DND-41 (cell line): ENCODE measurements around the gene MMAB.

Source experiments
- CTCF ChIP-seq: IDR thresholded peaks from 2 replicates; pipeline ENCODE4 v1.5.1; 2012; ENCODE audit warnings: borderline replicate concordance, low read length, moderate library complexity, mild to moderate bottlenecking; ENCODE audit not compliant: poor library complexity, severe bottlenecking; ENCODE audit errors: extremely low read depth
- EZH2 ChIP-seq: IDR thresholded peaks from 3 replicates; pipeline ENCODE4 v1.6.1; 2012; ENCODE audit warnings: borderline replicate concordance, low read depth, mild to moderate bottlenecking, moderate library complexity, low read length, inconsistent platforms; ENCODE audit not compliant: severe bottlenecking

- TF ChIP-seq EZH2 (no peak), CTCF (no peak)
Measured at GRCh38 chr12:109580272-109580671, 7.0 kb upstream of the MMAB start.
